ENCODE data around the gene SERGEF.
"Not testable (repeated sequence)": the region's sequence is repeated elsewhere in the genome, so short reads cannot be mapped to it uniquely, and the experiment has no call there.

Gene SERGEF

GRCh38 chr11:17898782-17899181 lies 114.1 kb downstream of the SERGEF start:
- no peaks in the 10 kb centered on the region for H3K79me1 ChIP-seq (ENCODE audit: low read length)
- H2BK15ac ChIP-seq (replicated peaks; ENCODE audit: low read depth): no peak overlapping the region
- H3K27ac ChIP-seq (ENCODE audit: low read depth, low read length): no peak overlapping the region
- no peak overlapping the region for H3K56ac ChIP-seq (ENCODE audit: low read length)
- H3K23ac ChIP-seq (ENCODE audit: low read length): no peak overlapping the region
- no peak overlapping the region for H2BK5ac ChIP-seq (ENCODE audit: low read length)
- H3K4me1 ChIP-seq (ENCODE audit: control insufficient read depth, low read depth, low read length): no peaks in the 10 kb centered on the region
- no peak overlapping the region for H4K5ac ChIP-seq (ENCODE audit: low read length)
- H4K8ac ChIP-seq (ENCODE audit: low read depth, low read length): no peak overlapping the region
- H3K36me3 ChIP-seq (ENCODE audit: control insufficient read depth, insufficient read depth, low read length): no peaks in the 10 kb centered on the region
- H3K27me3 ChIP-seq (ENCODE audit: insufficient read depth, low read length, poor library complexity): no peaks in the 10 kb centered on the region
- H3K4me2 ChIP-seq (ENCODE audit: low read length): no peak overlapping the region
- DNase-seq: peak; percentile 88
- H3K4me3 ChIP-seq (ENCODE audit: low read length): no peak overlapping the region
- no peak overlapping the region for H3K18ac ChIP-seq (ENCODE audit: low read length)
- WGBS (ENCODE audit: extremely low coverage, insufficient coverage, low lambda C conversion rate): no CpG with 5 or more reads among the region's 3 CpGs
- H2BK120ac ChIP-seq (ENCODE audit: low read depth, low read length): no peak overlapping the region
- no peaks in the 10 kb centered on the region for H3K79me2 ChIP-seq (ENCODE audit: control insufficient read depth, insufficient read depth, low read length)
- no peak overlapping the region for H3K9ac ChIP-seq (ENCODE audit: low read length)
- H2AK5ac ChIP-seq (ENCODE audit: low read length): no peak overlapping the region
- no peak overlapping the region for H3K4ac ChIP-seq (ENCODE audit: low read depth, low read length)

- H4K5ac ChIP-seq (ENCODE audit: low read length): no peak overlapping the region
- H2BK5ac ChIP-seq (ENCODE audit: low read length): no peak overlapping the region
- no peaks in the 10 kb centered on the region for H3K4me1 ChIP-seq (ENCODE audit: control insufficient read depth, low read depth, low read length)
- H2BK15ac ChIP-seq (replicated peaks; ENCODE audit: low read depth): no peak overlapping the region
- no peak overlapping the region for H3K23ac ChIP-seq (ENCODE audit: low read length)
- H3K27ac ChIP-seq (ENCODE audit: low read depth, low read length): no peak overlapping the region
- no peak overlapping the region for H3K4me2 ChIP-seq (ENCODE audit: low read length)
- no peak for DNase-seq
- no peak overlapping the region for H4K8ac ChIP-seq (ENCODE audit: low read depth, low read length)
- no peaks in the 10 kb centered on the region for H3K79me2 ChIP-seq (ENCODE audit: control insufficient read depth, insufficient read depth, low read length)
- WGBS (ENCODE audit: extremely low coverage, insufficient coverage, low lambda C conversion rate): no CpG with 5 or more reads among the region's 1 CpG
- H3K36me3 ChIP-seq (ENCODE audit: control insufficient read depth, insufficient read depth, low read length): no peaks in the 10 kb centered on the region
- no peaks in the 10 kb centered on the region for H3K79me1 ChIP-seq (ENCODE audit: low read length)
- H3K56ac ChIP-seq (ENCODE audit: low read length): no peak overlapping the region
- no peak overlapping the region for H2AK5ac ChIP-seq (ENCODE audit: low read length)
- H3K27me3 ChIP-seq (ENCODE audit: insufficient read depth, low read length, poor library complexity): no peaks in the 10 kb centered on the region
- H3K9ac ChIP-seq (ENCODE audit: low read length): no peak overlapping the region
- H2BK120ac ChIP-seq (ENCODE audit: low read depth, low read length): no peak overlapping the region
- no peak overlapping the region for H3K18ac ChIP-seq (ENCODE audit: low read length)
- no peak overlapping the region for H3K4me3 ChIP-seq (ENCODE audit: low read length)
- no peak overlapping the region for H3K4ac ChIP-seq (ENCODE audit: low read depth, low read length)
These were observed 114.8 kb downstream of the SERGEF start for GRCh38 chr11:17898071-17898470.

- WGBS (ENCODE audit: extremely low coverage, insufficient coverage, low lambda C conversion rate): no CpG with 5 or more reads among the region's 1 CpG
- Histone ChIP-seq H2BK120ac (ENCODE audit: low read depth, low read length) (no peak overlapping the region), H4K8ac (ENCODE audit: low read depth, low read length) (no peak overlapping the region), H3K4me1 (ENCODE audit: control insufficient read depth, low read depth, low read length) (no peaks in the 10 kb centered on the region), H3K23ac (ENCODE audit: low read length) (no peak overlapping the region), H3K79me1 (ENCODE audit: low read length) (no peaks in the 10 kb centered on the region), H3K56ac (ENCODE audit: low read length) (no peak overlapping the region), H3K36me3 (ENCODE audit: control insufficient read depth, insufficient read depth, low read length) (no peaks in the 10 kb centered on the region), H3K27ac (ENCODE audit: low read depth, low read length) (no peak overlapping the region), H3K4me2 (ENCODE audit: low read length) (no peak overlapping the region), H4K5ac (ENCODE audit: low read length) (no peak overlapping the region), H3K4me3 (ENCODE audit: low read length) (no peak overlapping the region), H2AK5ac (ENCODE audit: low read length) (no peak overlapping the region), H2BK15ac (replicated peaks; ENCODE audit: low read depth) (no peak overlapping the region), H3K79me2 (ENCODE audit: control insufficient read depth, insufficient read depth, low read length) (no peaks in the 10 kb centered on the region), H3K9ac (ENCODE audit: low read length) (no peak overlapping the region), H3K4ac (ENCODE audit: low read depth, low read length) (no peak overlapping the region), H2BK5ac (ENCODE audit: low read length) (no peak overlapping the region), H3K18ac (ENCODE audit: low read length) (no peak overlapping the region), H3K27me3 (ENCODE audit: insufficient read depth, low read length, poor library complexity) (no peaks in the 10 kb centered on the region)
- DNase-seq: no peak
These were observed 115.4 kb downstream of the SERGEF start for GRCh38 chr11:17897495-17897894.

- H4K5ac ChIP-seq (ENCODE audit: low read length); H2BK120ac ChIP-seq (ENCODE audit: low read depth, low read length); H2AK5ac ChIP-seq (ENCODE audit: low read length); H2BK5ac ChIP-seq (ENCODE audit: low read length); H3K79me2 ChIP-seq (ENCODE audit: control insufficient read depth, insufficient read depth, low read length); H4K8ac ChIP-seq (ENCODE audit: low read depth, low read length); H3K56ac ChIP-seq (ENCODE audit: low read length); H3K36me3 ChIP-seq (ENCODE audit: control insufficient read depth, insufficient read depth, low read length); H3K27me3 ChIP-seq (ENCODE audit: insufficient read depth, low read length, poor library complexity); DNase-seq; H3K9ac ChIP-seq (ENCODE audit: low read length); H3K23ac ChIP-seq (ENCODE audit: low read length); H2BK15ac ChIP-seq (replicated peaks; ENCODE audit: low read depth); H3K4me1 ChIP-seq (ENCODE audit: control insufficient read depth, low read depth, low read length); H3K4ac ChIP-seq (ENCODE audit: low read depth, low read length); H3K27ac ChIP-seq (ENCODE audit: low read depth, low read length); H3K18ac ChIP-seq (ENCODE audit: low read length); H3K4me2 ChIP-seq (ENCODE audit: low read length); H3K4me3 ChIP-seq (ENCODE audit: low read length); H3K79me1 ChIP-seq (ENCODE audit: low read length): not testable (repeated sequence)
- WGBS (ENCODE audit: extremely low coverage, insufficient coverage, low lambda C conversion rate): no CpG with 5 or more reads among the region's 6 CpGs
These were observed 116.2 kb downstream of the SERGEF start for GRCh38 chr11:17896496-17897151.

- H3K27ac ChIP-seq (ENCODE audit: low read depth, low read length): no peak overlapping the region
These were observed 117.8 kb downstream of the SERGEF start for GRCh38 chr11:17894929-17895658.

More at GRCh38 chr11:17894929-17895658, 117.8 kb downstream of the SERGEF start:
- Histone ChIP-seq H3K4me1 (ENCODE audit: control insufficient read depth, low read depth, low read length) (no peaks in the 10 kb centered on the region), H3K27me3 (ENCODE audit: insufficient read depth, low read length, poor library complexity) (no peaks in the 10 kb centered on the region), H4K5ac (ENCODE audit: low read length) (no peak overlapping the region), H2BK120ac (ENCODE audit: low read depth, low read length) (no peak overlapping the region), H3K4ac (ENCODE audit: low read depth, low read length) (no peak overlapping the region), H4K8ac (ENCODE audit: low read depth, low read length) (no peak overlapping the region), H3K79me1 (ENCODE audit: low read length) (no peaks in the 10 kb centered on the region), H3K56ac (ENCODE audit: low read length) (no peak overlapping the region), H2BK5ac (ENCODE audit: low read length) (no peak overlapping the region), H2BK15ac (replicated peaks; ENCODE audit: low read depth) (no peak overlapping the region), H3K9ac (ENCODE audit: low read length) (no peak overlapping the region), H2AK5ac (ENCODE audit: low read length) (no peak overlapping the region), H3K23ac (ENCODE audit: low read length) (no peak overlapping the region), H3K4me3 (ENCODE audit: low read length) (no peak overlapping the region), H3K36me3 (ENCODE audit: control insufficient read depth, insufficient read depth, low read length) (no peaks in the 10 kb centered on the region), H3K4me2 (ENCODE audit: low read length) (no peak overlapping the region), H3K18ac (ENCODE audit: low read length) (no peak overlapping the region), H3K79me2 (ENCODE audit: control insufficient read depth, insufficient read depth, low read length) (no peaks in the 10 kb centered on the region)
- no CpG with 5 or more reads among the region's 5 CpGs for WGBS (ENCODE audit: extremely low coverage, insufficient coverage, low lambda C conversion rate)
- no peak for DNase-seq

Data from mesendoderm (in vitro differentiated cells).